ENCODE measurements around the gene ZC3HAV1. TPM values are rescaled to one million over a fixed set of nuclear protein-coding genes. Genes with fewer than 3 reads are reported as not detected.

The ZC3HAV1 gene
- total RNA-seq, 4 donors from 2014 or later = 11.7 to 40.6 (median 34.5) TPM

DNA sequence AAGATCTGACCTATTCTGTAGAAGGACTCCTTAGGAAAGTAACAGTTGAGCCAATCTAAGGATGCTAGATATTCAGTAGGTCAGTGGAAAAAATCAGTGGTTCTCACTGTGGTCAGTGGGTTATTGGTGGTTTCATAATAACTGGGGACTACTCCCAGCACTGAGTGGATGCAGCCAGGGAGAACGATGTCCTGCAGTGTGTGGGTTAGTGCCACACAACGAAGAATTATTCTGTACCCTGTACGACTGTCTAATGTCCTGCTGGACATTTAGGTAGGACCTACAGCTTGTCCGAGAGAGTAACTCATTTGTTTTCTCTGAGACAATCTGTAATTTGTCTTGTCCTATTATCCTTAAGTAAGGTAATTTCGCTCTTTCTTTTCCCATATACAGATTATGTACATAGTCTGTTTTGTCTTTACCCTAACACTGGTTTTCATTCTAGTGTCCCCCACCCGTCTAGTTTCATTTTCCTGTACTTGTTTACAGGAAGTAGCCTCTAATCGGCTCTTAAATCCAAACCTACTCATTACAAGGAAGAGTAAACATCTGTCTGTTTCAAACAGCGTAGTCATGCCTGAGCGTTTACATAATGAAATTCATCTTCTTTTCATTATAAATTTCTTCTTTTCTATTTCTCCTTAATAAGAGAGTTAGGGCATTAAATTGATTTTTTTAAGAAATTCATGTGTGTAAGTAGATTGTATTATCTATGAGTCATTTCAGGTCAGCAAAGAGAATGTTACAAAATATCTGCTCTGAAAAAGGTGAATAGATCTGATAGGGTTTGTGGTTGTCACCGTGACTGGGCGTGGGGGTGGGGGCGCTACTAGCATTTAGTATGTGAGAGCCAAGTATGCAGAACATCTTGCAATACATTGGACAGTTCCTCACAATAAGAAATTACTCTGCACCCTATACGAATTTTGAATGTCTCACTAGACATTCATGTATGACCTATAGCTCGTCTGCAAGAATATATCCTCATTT, 65.4 kb downstream of the ZC3HAV1 start:
- in situ Hi-C loops (cut with MboI; ENCODE audit: low pct_ligation_motif_present in 1 of 4, low pct_unique_long_range_greater_than_20kb in 1 of 4, low sequenced_read_pairs in 3 of 4) = no loop called here
- TF ChIP-seq EP300 (IDR thresholded peaks at IDR 0.05; ENCODE audit: low read depth) = no peak
- TF ChIP-seq, protein P1, sequence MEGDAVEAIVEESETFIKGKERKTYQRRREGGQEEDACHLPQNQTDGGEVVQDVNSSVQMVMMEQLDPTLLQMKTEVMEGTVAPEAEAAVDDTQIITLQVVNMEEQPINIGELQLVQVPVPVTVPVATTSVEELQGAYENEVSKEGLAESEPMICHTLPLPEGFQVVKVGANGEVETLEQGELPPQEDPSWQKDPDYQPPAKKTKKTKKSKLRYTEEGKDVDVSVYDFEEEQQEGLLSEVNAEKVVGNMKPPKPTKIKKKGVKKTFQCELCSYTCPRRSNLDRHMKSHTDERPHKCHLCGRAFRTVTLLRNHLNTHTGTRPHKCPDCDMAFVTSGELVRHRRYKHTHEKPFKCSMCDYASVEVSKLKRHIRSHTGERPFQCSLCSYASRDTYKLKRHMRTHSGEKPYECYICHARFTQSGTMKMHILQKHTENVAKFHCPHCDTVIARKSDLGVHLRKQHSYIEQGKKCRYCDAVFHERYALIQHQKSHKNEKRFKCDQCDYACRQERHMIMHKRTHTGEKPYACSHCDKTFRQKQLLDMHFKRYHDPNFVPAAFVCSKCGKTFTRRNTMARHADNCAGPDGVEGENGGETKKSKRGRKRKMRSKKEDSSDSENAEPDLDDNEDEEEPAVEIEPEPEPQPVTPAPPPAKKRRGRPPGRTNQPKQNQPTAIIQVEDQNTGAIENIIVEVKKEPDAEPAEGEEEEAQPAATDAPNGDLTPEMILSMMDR (IDR thresholded peaks at IDR 0.05) = no peak
- 61 to 64% methylated on average over 14 of the region's 14 CpGs for WGBS, 2 donors (ENCODE audit: low coverage in 1 of 2)
- Histone ChIP-seq H3K4me3 (no peak overlapping the region), H3K9me3 (no peaks in the 10 kb centered on the region), H3K27me3 (no peaks in the 10 kb centered on the region), H3K4me1 (peaks cover 0 to 9% (median 0%) of the 10 kb centered on the region in 4 donors), H3K36me3 (peaks cover 0 to 18% (median 5%) of the 10 kb centered on the region in 4 donors), H3K27ac (peak overlapping the region; percentile 7 to 32 (median 23))
- intact Hi-C loops (cut with DNase I; ENCODE audit: low total_unique reads) = no loop called here
- peak; percentile 51 for DNase-seq

DNA sequence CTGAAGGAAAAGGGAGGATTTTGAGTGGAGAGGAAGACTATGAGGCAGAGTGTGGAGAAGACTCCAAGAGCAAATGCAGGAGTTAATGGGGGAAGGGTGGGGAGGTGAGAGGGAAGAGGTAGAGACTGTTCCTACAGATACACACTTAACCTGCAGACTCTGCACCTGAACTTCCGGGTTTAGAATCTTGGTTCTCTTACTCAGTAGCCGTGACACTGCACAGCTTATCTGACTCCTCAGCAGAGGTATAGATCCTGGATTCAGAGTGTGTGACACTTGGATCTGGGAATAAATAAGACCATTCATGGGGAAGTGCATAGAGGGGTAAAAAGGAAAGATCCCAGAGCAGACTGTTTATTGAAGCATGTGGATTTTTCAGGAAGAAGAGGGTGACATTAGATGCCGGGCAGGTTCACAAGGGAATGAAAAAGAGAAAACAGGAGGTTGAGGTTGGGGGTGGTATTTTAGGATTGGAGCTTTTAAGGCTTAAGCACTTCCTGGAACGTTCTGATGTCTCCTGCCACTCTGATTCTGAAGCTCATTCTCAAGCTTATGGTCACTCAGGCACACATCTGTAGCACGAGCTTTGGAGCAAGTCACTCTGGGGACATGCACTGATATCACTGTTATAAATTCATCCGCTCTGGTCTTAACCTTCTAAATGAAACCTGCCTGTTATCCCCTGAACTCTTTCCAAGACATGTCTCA, 68.0 kb downstream of the ZC3HAV1 start:
- 58 to 62% methylated on average over 4 to 6 of the region's 6 CpGs for WGBS, 2 donors (ENCODE audit: low coverage in 1 of 2)
- no peaks in the 10 kb centered on the region for H3K9me3 ChIP-seq
- peaks cover 0 to 7% (median 3%) of the 10 kb centered on the region in 4 donors for H3K36me3 ChIP-seq
- in situ Hi-C loops (cut with MboI; ENCODE audit: low pct_ligation_motif_present in 1 of 4, low pct_unique_long_range_greater_than_20kb in 1 of 4, low sequenced_read_pairs in 3 of 4) = no loop called here
- TF ChIP-seq POLR2A (IDR thresholded peaks at IDR 0.05) (no peak), POLR2AphosphoS5 (IDR thresholded peaks at IDR 0.05) (no peak), EP300 (IDR thresholded peaks at IDR 0.05; ENCODE audit: low read depth) (no peak)
- TF ChIP-seq, protein P1 (IDR thresholded peaks at IDR 0.05) = no peak
- peaks cover 0 to 9% (median 0%) of the 10 kb centered on the region in 4 donors for H3K4me1 ChIP-seq
- no peaks in the 10 kb centered on the region for H3K27me3 ChIP-seq
- no peak overlapping the region for H3K4me3 ChIP-seq
- intact Hi-C loops (cut with DNase I; ENCODE audit: low total_unique reads) = no loop called here
- no peak for DNase-seq
- no peak overlapping the region for H3K27ac ChIP-seq

DNA sequence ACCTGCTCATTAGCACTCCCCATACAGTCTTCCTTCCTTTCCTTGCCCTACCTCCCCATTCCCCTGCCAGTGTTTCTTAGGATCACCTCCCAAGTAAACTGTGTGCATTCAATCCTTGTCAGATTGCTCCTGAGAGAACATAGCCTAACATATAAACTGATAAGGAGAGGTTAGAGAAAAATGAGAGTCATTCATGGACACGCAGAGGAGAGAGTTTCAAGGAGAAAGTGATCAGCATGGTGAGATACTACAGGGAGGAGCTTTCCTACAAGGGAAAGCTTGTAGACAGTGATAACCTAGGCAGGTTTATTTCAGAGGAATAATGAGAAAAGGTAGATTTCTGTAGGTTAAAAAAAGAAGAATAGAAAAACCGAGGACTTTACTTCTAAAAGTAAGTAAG, 70.8 kb downstream of the ZC3HAV1 start:
- H3K27me3 ChIP-seq = no peaks in the 10 kb centered on the region
- WGBS, 2 donors (ENCODE audit: low coverage in 1 of 2) = 82 to 87% methylated on average over 2 of the region's 2 CpGs
- no peak for TF ChIP-seq POLR2AphosphoS5 (IDR thresholded peaks at IDR 0.05)
- no peak for TF ChIP-seq EP300 (IDR thresholded peaks at IDR 0.05; ENCODE audit: low read depth)
- no peak for TF ChIP-seq POLR2A (IDR thresholded peaks at IDR 0.05)
- TF ChIP-seq, protein P1 (IDR thresholded peaks at IDR 0.05) = no peak
- no peak overlapping the region for H3K27ac ChIP-seq
- in situ Hi-C loops (cut with MboI; ENCODE audit: low pct_ligation_motif_present in 1 of 4, low pct_unique_long_range_greater_than_20kb in 1 of 4, low sequenced_read_pairs in 3 of 4) (no loop called here), intact Hi-C loops (cut with DNase I; ENCODE audit: low total_unique reads) (no loop called here)
- no peaks in the 10 kb centered on the region for H3K36me3 ChIP-seq
- peaks cover 0 to 19% (median 10%) of the 10 kb centered on the region in 4 donors for H3K4me1 ChIP-seq
- no peak overlapping the region for H3K4me3 ChIP-seq
- no peak for DNase-seq
- H3K9me3 ChIP-seq = no peaks in the 10 kb centered on the region

DNA sequence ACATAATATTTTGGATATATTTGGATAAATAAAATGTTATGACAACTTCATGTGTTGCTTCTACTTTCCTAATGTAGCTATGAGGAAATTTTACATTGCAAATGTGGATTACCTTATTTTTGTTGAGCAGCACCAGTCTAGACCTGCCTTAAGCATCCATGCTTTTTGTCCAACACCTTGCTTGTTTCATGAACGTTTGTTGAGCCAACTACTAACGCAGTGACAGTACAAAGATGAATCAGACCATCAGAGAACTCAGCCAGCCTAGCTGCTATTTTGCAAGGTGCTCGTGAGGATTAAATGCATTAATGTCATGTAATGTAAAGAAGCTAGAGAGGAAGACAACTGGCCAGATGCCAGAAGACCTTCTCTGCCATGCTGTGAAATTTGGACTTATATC, 72.6 kb downstream of the ZC3HAV1 start:
- 82 to 84% methylated on average over 2 to 3 of the region's 3 CpGs for WGBS, 2 donors (ENCODE audit: low coverage in 1 of 2)
- no peak for TF ChIP-seq POLR2AphosphoS5 (IDR thresholded peaks at IDR 0.05)
- TF ChIP-seq EP300 (IDR thresholded peaks at IDR 0.05; ENCODE audit: low read depth) = no peak
- TF ChIP-seq POLR2A (IDR thresholded peaks at IDR 0.05) = no peak
- TF ChIP-seq, protein P1 (IDR thresholded peaks at IDR 0.05) = no peak
- DNase-seq = no peak
- Histone ChIP-seq H3K27ac (no peak overlapping the region), H3K9me3 (no peaks in the 10 kb centered on the region), H3K4me3 (no peak overlapping the region), H3K27me3 (no peaks in the 10 kb centered on the region), H3K36me3 (no peaks in the 10 kb centered on the region), H3K4me1 (peaks cover 0 to 19% (median 10%) of the 10 kb centered on the region in 4 donors)
- in situ Hi-C loops (cut with MboI; ENCODE audit: low pct_ligation_motif_present in 1 of 4, low pct_unique_long_range_greater_than_20kb in 1 of 4, low sequenced_read_pairs in 3 of 4) = no loop called here
- intact Hi-C loops (cut with DNase I; ENCODE audit: low total_unique reads) = no loop called here
